Measurements from ENCODE around the gene FIP1L1. TPM values are rescaled to one million over a fixed set of nuclear protein-coding genes. Genes with fewer than 3 reads are reported as not detected.
"Not testable (repeated sequence)": the region's sequence is repeated elsewhere in the genome, so short reads cannot be mapped to it uniquely, and the experiment has no call there.

Gene FIP1L1
- total RNA-seq, 1 donor from 2014 or later = 84.2 TPM

- no peak for TF ChIP-seq CTCF (IDR thresholded peaks at IDR 0.05; ENCODE audit: unreplicated experiment)
- Mint-ChIP-seq H3K4me1 (ENCODE audit: low read depth) (peaks cover 40% of the 10 kb centered on the region), H3K4me3 (ENCODE audit: low read depth) (peak overlapping the region; percentile 17), H3K9me3 (ENCODE audit: low read depth) (no peaks in the 10 kb centered on the region), H3K27me3 (no peaks in the 10 kb centered on the region), H3K36me3 (ENCODE audit: insufficient read depth) (peaks cover 25% of the 10 kb centered on the region), H3K27ac (peak overlapping the region; percentile 92)
- no peak for DNase-seq (ENCODE audit: low spot score, unreplicated experiment)
Measured at GRCh38 chr4:53459548-53459947, 82.1 kb downstream of the FIP1L1 start.

- H3K36me3 Mint-ChIP-seq (ENCODE audit: insufficient read depth) = peaks cover 22% of the 10 kb centered on the region
- H3K9me3 Mint-ChIP-seq (ENCODE audit: low read depth) = no peaks in the 10 kb centered on the region
- H3K4me1 Mint-ChIP-seq (ENCODE audit: low read depth) = peaks cover 27% of the 10 kb centered on the region
Measured at GRCh38 chr4:53461244-53461643, 83.8 kb downstream of the FIP1L1 start.

GRCh38 chr4:53463340-53463739 lies 85.9 kb downstream of the FIP1L1 start:
- Mint-ChIP-seq H3K4me1 (ENCODE audit: low read depth) (peaks cover 20% of the 10 kb centered on the region), H3K27ac (no peak overlapping the region), H3K27me3 (no peaks in the 10 kb centered on the region), H3K36me3 (ENCODE audit: insufficient read depth) (peaks cover 39% of the 10 kb centered on the region), H3K4me3 (ENCODE audit: low read depth) (no peak overlapping the region), H3K9me3 (ENCODE audit: low read depth) (peaks cover 9% of the 10 kb centered on the region)
- no peak for DNase-seq (ENCODE audit: low spot score, unreplicated experiment)
- no peak for TF ChIP-seq CTCF (IDR thresholded peaks at IDR 0.05; ENCODE audit: unreplicated experiment)

More at GRCh38 chr4:53461244-53461643, 83.8 kb downstream of the FIP1L1 start:
- DNase-seq (ENCODE audit: low spot score, unreplicated experiment) = no peak
- no peak for TF ChIP-seq CTCF (IDR thresholded peaks at IDR 0.05; ENCODE audit: unreplicated experiment)
- no peaks in the 10 kb centered on the region for H3K27me3 Mint-ChIP-seq
- H3K4me3 Mint-ChIP-seq (ENCODE audit: low read depth) = no peak overlapping the region
- H3K27ac Mint-ChIP-seq = no peak overlapping the region

GRCh38 chr4:53465281-53465680 lies 87.8 kb downstream of the FIP1L1 start:
- peaks cover 16% of the 10 kb centered on the region for H3K9me3 Mint-ChIP-seq (ENCODE audit: low read depth)
- no peak for DNase-seq (ENCODE audit: low spot score, unreplicated experiment)
- H3K4me3 Mint-ChIP-seq (ENCODE audit: low read depth) = no peak overlapping the region
- TF ChIP-seq CTCF (IDR thresholded peaks at IDR 0.05; ENCODE audit: unreplicated experiment) = no peak
- peaks cover 5% of the 10 kb centered on the region for H3K4me1 Mint-ChIP-seq (ENCODE audit: low read depth)
- no peaks in the 10 kb centered on the region for H3K27me3 Mint-ChIP-seq
- H3K36me3 Mint-ChIP-seq (ENCODE audit: insufficient read depth) = peaks cover 50% of the 10 kb centered on the region
- no peak overlapping the region for H3K27ac Mint-ChIP-seq

- Mint-ChIP-seq H3K36me3 (ENCODE audit: insufficient read depth) (peaks cover 50% of the 10 kb centered on the region), H3K9me3 (ENCODE audit: low read depth) (peaks cover 16% of the 10 kb centered on the region), H3K4me1 (ENCODE audit: low read depth) (peaks cover 1% of the 10 kb centered on the region), H3K27me3 (no peaks in the 10 kb centered on the region), H3K4me3 (ENCODE audit: low read depth) (no peak overlapping the region), H3K27ac (no peak overlapping the region)
- DNase-seq (ENCODE audit: low spot score, unreplicated experiment) = no peak
- TF ChIP-seq CTCF (IDR thresholded peaks at IDR 0.05; ENCODE audit: unreplicated experiment) = no peak
Measured at GRCh38 chr4:53465891-53466290, 88.5 kb downstream of the FIP1L1 start.

GRCh38 chr4:53466576-53466975 lies 89.1 kb downstream of the FIP1L1 start:
- not testable (repeated sequence) for H3K27me3 Mint-ChIP-seq; DNase-seq (ENCODE audit: low spot score, unreplicated experiment); H3K27ac Mint-ChIP-seq; H3K4me1 Mint-ChIP-seq (ENCODE audit: low read depth); H3K4me3 Mint-ChIP-seq (ENCODE audit: low read depth)
- peaks cover 16% of the 10 kb centered on the region for H3K9me3 Mint-ChIP-seq (ENCODE audit: low read depth)
- H3K36me3 Mint-ChIP-seq (ENCODE audit: insufficient read depth) = peaks cover 52% of the 10 kb centered on the region

All from progenitor cell of endocrine pancreas (in vitro differentiated cells).